HepG2 (cell line): ENCODE measurements around the gene THSD4. TPM values are rescaled to one million over a fixed set of nuclear protein-coding genes. Genes with fewer than 3 reads are reported as not detected.

ENCODE experiments used
- ATAC-seq: fragments of 200-7000 bp; cut with Tn5 transposase; 3 replicates; pipeline ENCODE4 v1.9.1; 2020; ENCODE audit warnings: mild to moderate bottlenecking, moderate library complexity
- BruUV-seq: library from RNA; stranded (reverse); fragments of 400-500 nt; replicated peaks from 2 replicates; lab custom pipeline; 2021; lab: Mats Ljungman, UMichigan
- CTCF ChIA-PET: fragments of 300-600 bp; formaldehyde crosslinking; extraction: SDS; loops from one replicate; lab custom pipeline; 2021; ENCODE audit warnings: low total read pairs, inconsistent platforms, low intra/inter-chr PET ratio; lab: Yijun Ruan, JAX
- POLR2A ChIA-PET: fragments of 350-600 bp; sonication (Branson Sonifier 250); formaldehyde crosslinking; loops from one replicate; lab custom pipeline; 2020; ENCODE audit warnings: antibody characterized with exemption, inconsistent platforms; lab: Yijun Ruan, JAX
- DNase-seq: peaks from one replicate; pipeline ENCODE4 v3.0.0-alpha.2; 2015; ENCODE audit warnings: low spot score
- FAIRE-seq: peaks from 3 replicates; lab custom pipeline; 2011; peaks lifted over from hg19 to GRCh38; lab: Jason Lieb, UNC
- H2AFZ ChIP-seq: one replicate; pipeline ENCODE4 v1.6.1; 2011; ENCODE audit warnings: low read length, inconsistent platforms
- H3K27ac ChIP-seq: fragments of 300-600 bp; 3 replicates; pipeline ENCODE4 v1.8.0; 2011; ENCODE audit warnings: mixed run types, mild to moderate bottlenecking, mixed read lengths, low read length, inconsistent platforms; ENCODE audit not compliant: insufficient read depth; ENCODE audit errors: extremely low read length
- H3K27me3 ChIP-seq, 2 experiments: fragments of 200-600 bp in 1 of 2; 2 replicates in 1 of 2; 3 replicates in 1 of 2; pipeline versions ENCODE4 v1.6.0 to v1.8.0; 2011; ENCODE audit warnings: low read length in 2 of 2, mild to moderate bottlenecking in 2 of 2, moderate library complexity in 2 of 2, inconsistent platforms in 1 of 2; ENCODE audit not compliant: insufficient read depth in 2 of 2, control insufficient read depth in 1 of 2
- H3K36me3 ChIP-seq, 2 experiments: fragments of 200-600 bp in 1 of 2; replicated peaks in 1 of 2; 2 replicates in 1 of 2; 3 replicates in 1 of 2; pipeline versions ENCODE4 v1.5.1 to v1.8.0; 2011; ENCODE audit warnings: low read length in 2 of 2, inconsistent platforms in 1 of 2; ENCODE audit not compliant: insufficient read depth in 2 of 2, control insufficient read depth in 1 of 2
- H3K4me1 ChIP-seq: 2 replicates; pipeline ENCODE4 v1.5.1; 2012; ENCODE audit warnings: low read length, inconsistent platforms; ENCODE audit not compliant: insufficient read depth
- H3K4me2 ChIP-seq: 2 replicates; pipeline ENCODE4 v1.6.0; 2011; ENCODE audit warnings: low read depth, low read length, inconsistent platforms
- H3K4me3 ChIP-seq, 3 experiments: fragments of 200-600 bp in 1 of 3; sonication (generic), shearing (Covaris generic) in 1 of 3; replicated peaks in 1 of 3; 2 replicates each; pipeline ENCODE4 v1.5.1; 2011 to 2016; ENCODE audit warnings: low read length in 3 of 3, inconsistent platforms in 2 of 3, low read depth in 2 of 3, mild to moderate bottlenecking in 2 of 3, control low read depth in 1 of 3, mixed read lengths in 1 of 3; ENCODE audit not compliant: insufficient read depth in 1 of 3
- H3K79me2 ChIP-seq: one replicate; pipeline ENCODE4 v1.6.1; 2011; ENCODE audit warnings: low read length, inconsistent platforms; ENCODE audit not compliant: insufficient read depth
- H3K9ac ChIP-seq: 2 replicates; pipeline ENCODE4 v1.6.0; 2011; ENCODE audit warnings: mild to moderate bottlenecking, low read depth, low read length, inconsistent platforms; ENCODE audit not compliant: insufficient read depth
- H3K9me3 ChIP-seq: 2 replicates; pipeline ENCODE4 v1.5.1; 2012; ENCODE audit warnings: mild to moderate bottlenecking, low read length
- H4K20me1 ChIP-seq: 2 replicates; pipeline ENCODE4 v1.6.0; 2011; ENCODE audit warnings: inconsistent platforms, mild to moderate bottlenecking, low read length, moderate library complexity; ENCODE audit not compliant: insufficient read depth
- ARID2 ChIP-seq: sonication (generic); formaldehyde crosslinking; IDR thresholded peaks from 2 replicates; pipeline ENCODE4 v1.8.1; 2022; ENCODE audit warnings: mild to moderate bottlenecking, missing genetic modification reagents, borderline replicate concordance
- HNF4A ChIP-seq: sonication (generic); formaldehyde crosslinking; IDR thresholded peaks from 2 replicates; pipeline ENCODE4 v1.4.0; 2020; ENCODE audit warnings: missing genetic modification reagents
- MED1 ChIP-seq: sonication (generic); formaldehyde crosslinking; IDR thresholded peaks from 2 replicates; pipeline ENCODE4 v1.4.0; 2020; ENCODE audit warnings: missing genetic modification reagents
- SAP130 ChIP-seq: IDR thresholded peaks from 2 replicates; pipeline ENCODE4 v1.6.1; 2016; ENCODE audit warnings: low read depth
- ZBTB39 ChIP-seq: sonication (generic); formaldehyde crosslinking; IDR thresholded peaks from 2 replicates; pipeline ENCODE4 v1.5.0; 2020; ENCODE audit warnings: missing genetic modification reagents
- ZNF318 ChIP-seq: sonication (generic); formaldehyde crosslinking; IDR thresholded peaks from 2 replicates; pipeline ENCODE4 v1.4.0; 2020; ENCODE audit warnings: mild to moderate bottlenecking, missing genetic modification reagents
- ZNF414 ChIP-seq: sonication (generic); formaldehyde crosslinking; IDR thresholded peaks from 2 replicates; pipeline ENCODE4 v1.5.0; 2020; ENCODE audit warnings: missing genetic modification reagents
- ZNF790 ChIP-seq: sonication (generic); formaldehyde crosslinking; IDR thresholded peaks from 2 replicates; pipeline ENCODE4 v1.8.0; 2022; ENCODE audit warnings: missing genetic modification reagents, mild to moderate bottlenecking, borderline replicate concordance
- ZNF839 ChIP-seq: sonication (generic); formaldehyde crosslinking; IDR thresholded peaks from 2 replicates; pipeline ENCODE4 v1.4.0; 2020; ENCODE audit warnings: missing genetic modification reagents, mild to moderate bottlenecking, borderline replicate concordance
- WGBS: methylation state at CpG from one replicate; pipeline ENCODE4 v1.1.6; 2017; ENCODE audit warnings: low lambda C conversion rate; 5-methylcytosine and 5-hydroxymethylcytosine counted together
- in situ Hi-C: cut with HindIII; loops from 2 replicates; pipeline ENCODE4 v1.10.0; 2017; ENCODE audit warnings: low pct_unique_long_range_greater_than_20kb; ENCODE audit not compliant: extremely low pct_ligation_motif_present
- intact Hi-C: fragments of 100-400 bp; cut with micrococcal nuclease; formaldehyde crosslinking; loops from one replicate; pipeline ENCODE4 v1.10.0; 2022; ENCODE audit not compliant: unreplicated experiment
- polyA plus RNA-seq, 8 experiments: library from polyadenylated mRNA; depleted of rRNA in 3 of 8; stranded (reverse) in 7 of 8; unstranded in 1 of 8; fragments of >200 nt; fragmentation: Illumina TruSeq in 4 of 8; extraction: Trizol in 4 of 8; gene quantifications; 2 replicates each; pipeline versions ENCODE4 v1.2.1 to v1.2.3, GENCODE V29; 2011 to 2016; ENCODE audit warnings: low read depth in 4 of 8, missing spikeins in 1 of 8, mixed read lengths in 1 of 8; ENCODE audit not compliant: insufficient read depth in 1 of 8
- total RNA-seq, 5 experiments: library from RNA; depleted of rRNA; stranded (reverse); fragments of >200 nt; fragmentation: Illumina TruSeq; extraction: Trizol; gene quantifications; 2 replicates each; pipeline ENCODE4 v1.2.3, GENCODE V29; 2016; ENCODE audit warnings: low read depth in 1 of 5
- TF ChIP-seq, protein P1 (sequence below): IDR thresholded peaks from 2 replicates; pipeline ENCODE4 v1.6.1; 2016; ENCODE audit warnings: missing biosample characterization, missing genetic modification reagents, low read depth

The THSD4 gene
- total and polyA plus RNA-seq, 2 of the 13 experiments (the other 11 are each of a cell fraction or from before 2014, with no cell fraction given), result 0.07 to 0.21 TPM

- Histone ChIP-seq H3K4me3 (no peak overlapping the region), H3K79me2 (no peaks in the 10 kb centered on the region), H3K4me2 (peak overlapping the region; percentile 28; the same call in 1 of the 2 replicates), H3K27ac (no peak overlapping the region), H3K4me1 (peaks cover 49% of the 10 kb centered on the region), H3K36me3 (no peaks in the 10 kb centered on the region), H4K20me1 (no peaks in the 10 kb centered on the region), H3K9ac (no peak overlapping the region), H3K27me3 (no peaks in the 10 kb centered on the region), H2AFZ (no peak overlapping the region), H3K9me3 (no peaks in the 10 kb centered on the region)
- intact Hi-C loops, result loop anchor here (5.0 to 10.0 kb wide), 2 partner anchors 130 to 357 kb away; no protein-coding TSS in a partner anchor
- 7% methylated on average over 5 of the region's 5 CpGs for WGBS
- peak; percentile 18 for FAIRE-seq
- in situ Hi-C loops, result loop anchor here (5.0 kb wide), 5 partner anchors 217 to 473 kb away; partner anchors contain the start of gene THSD4
- ChIA-PET CTCF (no interaction called here), POLR2A (no interaction called here)
- BruUV-seq, result no TSS peak
- peak; percentile 86 for DNase-seq
- peak; percentile 93 for ATAC-seq
- TF ChIP-seq ZNF790 (CRISPR knock-in tag), result no peak
- no peak for TF ChIP-seq HNF4A (CRISPR knock-in tag)
- TF ChIP-seq, protein P1, sequence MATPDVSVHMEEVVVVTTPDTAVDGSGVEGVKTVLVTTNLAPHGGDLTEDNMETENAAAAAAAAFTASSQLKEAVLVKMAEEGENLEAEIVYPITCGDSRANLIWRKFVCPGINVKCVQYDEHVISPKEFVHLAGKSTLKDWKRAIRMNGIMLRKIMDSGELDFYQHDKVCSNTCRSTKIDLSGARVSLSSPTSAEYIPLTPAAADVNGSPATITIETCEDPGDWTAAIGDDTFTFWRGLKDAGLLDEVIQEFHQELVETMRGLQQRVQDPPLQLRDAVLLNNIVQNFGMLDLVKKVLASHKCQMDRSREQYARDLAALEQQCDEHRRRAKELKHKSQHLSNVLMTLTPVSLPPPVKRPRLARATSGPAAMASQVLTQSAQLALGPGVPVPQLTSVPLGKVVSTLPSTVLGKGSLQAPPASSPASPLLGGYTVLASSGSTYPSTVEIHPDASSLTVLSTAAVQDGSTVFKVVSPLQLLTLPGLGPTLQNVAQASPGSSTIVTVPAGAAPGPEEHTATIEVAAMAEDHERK (CRISPR knock-in tag), result no peak
- TF ChIP-seq ZNF318 (CRISPR knock-in tag), result no peak
- TF ChIP-seq SAP130 (CRISPR knock-in tag), result 0 out of 2 replicates have a peak, but pooled peaks have one; percentile 9
- TF ChIP-seq ZBTB39, result no peak
- TF ChIP-seq ZNF839, result no peak
- TF ChIP-seq ZNF414 (CRISPR knock-in tag), result no peak
- TF ChIP-seq MED1, result no peak
- no peak for TF ChIP-seq ARID2 (CRISPR knock-in tag)
Measured at GRCh38 chr15:71444866-71445590, 329.8 kb downstream of the THSD4 start.
